Measurements from ENCODE around the gene CNIH1.

The CNIH1 gene

GRCh38 chr14:54450535-54450934 is 9.4 kb upstream of the CNIH1 start:
- TF ChIP-seq GABPA (IDR thresholded peaks at IDR 0.05; ENCODE audit: low read depth) (no peak), SPI1 (IDR thresholded peaks at IDR 0.05; ENCODE audit: borderline replicate concordance, low read depth) (peak; percentile 71), REST (IDR thresholded peaks at IDR 0.05; ENCODE audit: insufficient replicate concordance, low read depth) (no peak), POLR2AphosphoS5 (IDR thresholded peaks at IDR 0.05; ENCODE audit: low read depth) (no peak)
- H3K4me3 ChIP-seq (replicated peaks; ENCODE audit: insufficient read depth, low read length): no peak overlapping the region
- peak; percentile 63 to 80 for DNase-seq (ENCODE audit: low read depth in 1 of 2, low spot score in 1 of 2)
- no peaks in the 10 kb centered on the region for H3K27me3 ChIP-seq (ENCODE audit: insufficient read depth, poor library complexity, severe bottlenecking)
- no peak overlapping the region for H3K27ac ChIP-seq (replicated peaks)

DNA sequence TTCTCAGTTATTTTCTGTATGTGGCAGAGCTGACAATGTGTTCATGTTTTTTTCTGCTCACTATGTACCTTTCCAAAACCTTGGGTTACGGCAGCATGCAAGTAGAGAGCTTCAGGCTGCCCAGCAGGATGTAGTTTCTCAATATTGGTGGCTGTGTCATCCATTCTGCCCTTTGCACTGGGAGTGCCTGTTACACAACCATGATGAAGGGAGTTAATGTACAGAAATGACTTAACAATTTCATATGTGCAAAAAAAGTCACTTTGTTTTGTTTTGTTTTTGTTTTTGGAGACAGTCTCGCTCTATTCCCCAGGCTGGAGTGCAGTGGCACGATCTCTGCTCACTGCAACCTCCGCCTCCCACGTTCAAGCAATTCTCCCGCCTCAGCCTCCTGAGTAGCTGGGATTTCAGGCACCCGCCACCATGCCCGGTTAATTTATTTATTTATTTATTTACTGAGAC is 6.1 kb upstream of the CNIH1 start:
- TF ChIP-seq SPI1 (IDR thresholded peaks at IDR 0.05; ENCODE audit: borderline replicate concordance, low read depth) (no peak), POLR2AphosphoS5 (IDR thresholded peaks at IDR 0.05; ENCODE audit: low read depth) (peak; percentile 70)
- Histone ChIP-seq H3K27ac (replicated peaks) (peak overlapping the region; percentile 82), H3K4me3 (replicated peaks; ENCODE audit: insufficient read depth, low read length) (no peak overlapping the region; the same call in 1 of the 2 replicates), H3K27me3 (ENCODE audit: insufficient read depth, poor library complexity, severe bottlenecking) (no peaks in the 10 kb centered on the region)
- DNase-seq (ENCODE audit: low read depth in 1 of 2, low spot score in 1 of 2): peak; percentile 71 to 93

- DNase-seq (ENCODE audit: low read depth in 1 of 2, low spot score in 1 of 2): peak in 1 of 2 experiments; percentile 84
- Histone ChIP-seq H3K27ac (replicated peaks) (peak overlapping the region; percentile 82), H3K4me3 (replicated peaks; ENCODE audit: insufficient read depth, low read length) (no peak overlapping the region), H3K27me3 (ENCODE audit: insufficient read depth, poor library complexity, severe bottlenecking) (no peaks in the 10 kb centered on the region)
- TF ChIP-seq SPI1 (IDR thresholded peaks at IDR 0.05; ENCODE audit: borderline replicate concordance, low read depth): peak; percentile 23; the same call in 1 of the 2 replicates
- no peak for TF ChIP-seq REST (IDR thresholded peaks at IDR 0.05; ENCODE audit: insufficient replicate concordance, low read depth)
These were observed 5.1 kb upstream of the CNIH1 start for GRCh38 chr14:54446161-54446693.

GRCh38 chr14:54444681-54445080 is 3.5 kb upstream of the CNIH1 start:
- no peak for DNase-seq (ENCODE audit: low read depth in 1 of 2, low spot score in 1 of 2)
- Histone ChIP-seq H3K27ac (replicated peaks) (peak overlapping the region; percentile 82; the same call in 1 of the 2 replicates), H3K4me3 (replicated peaks; ENCODE audit: insufficient read depth, low read length) (no peak overlapping the region), H3K27me3 (ENCODE audit: insufficient read depth, poor library complexity, severe bottlenecking) (no peaks in the 10 kb centered on the region)
- TF ChIP-seq GABPA (IDR thresholded peaks at IDR 0.05; ENCODE audit: low read depth): no peak
- TF ChIP-seq REST (IDR thresholded peaks at IDR 0.05; ENCODE audit: insufficient replicate concordance, low read depth): no peak
- TF ChIP-seq SPI1 (IDR thresholded peaks at IDR 0.05; ENCODE audit: borderline replicate concordance, low read depth): no peak
- TF ChIP-seq, protein P1, sequence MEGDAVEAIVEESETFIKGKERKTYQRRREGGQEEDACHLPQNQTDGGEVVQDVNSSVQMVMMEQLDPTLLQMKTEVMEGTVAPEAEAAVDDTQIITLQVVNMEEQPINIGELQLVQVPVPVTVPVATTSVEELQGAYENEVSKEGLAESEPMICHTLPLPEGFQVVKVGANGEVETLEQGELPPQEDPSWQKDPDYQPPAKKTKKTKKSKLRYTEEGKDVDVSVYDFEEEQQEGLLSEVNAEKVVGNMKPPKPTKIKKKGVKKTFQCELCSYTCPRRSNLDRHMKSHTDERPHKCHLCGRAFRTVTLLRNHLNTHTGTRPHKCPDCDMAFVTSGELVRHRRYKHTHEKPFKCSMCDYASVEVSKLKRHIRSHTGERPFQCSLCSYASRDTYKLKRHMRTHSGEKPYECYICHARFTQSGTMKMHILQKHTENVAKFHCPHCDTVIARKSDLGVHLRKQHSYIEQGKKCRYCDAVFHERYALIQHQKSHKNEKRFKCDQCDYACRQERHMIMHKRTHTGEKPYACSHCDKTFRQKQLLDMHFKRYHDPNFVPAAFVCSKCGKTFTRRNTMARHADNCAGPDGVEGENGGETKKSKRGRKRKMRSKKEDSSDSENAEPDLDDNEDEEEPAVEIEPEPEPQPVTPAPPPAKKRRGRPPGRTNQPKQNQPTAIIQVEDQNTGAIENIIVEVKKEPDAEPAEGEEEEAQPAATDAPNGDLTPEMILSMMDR (IDR thresholded peaks at IDR 0.05; ENCODE audit: insufficient read depth, low read length): no peak
- TF ChIP-seq POLR2AphosphoS5 (IDR thresholded peaks at IDR 0.05; ENCODE audit: low read depth): no peak

Data from HL-60 (cell line).